Subcutaneous adipose tissue (tissue), 4 donors: ENCODE results near the gene AIRE. TPM values are rescaled to one million over a fixed set of nuclear protein-coding genes. Genes with fewer than 3 reads are reported as not detected.

ENCODE experiments used
- total RNA-seq, 4 donors: library from RNA; depleted of rRNA; stranded (reverse); fragments of >200 nt; gene quantifications; one replicate each; pipeline ENCODE4 v1.1.0, GENCODE V29; 2016
- TF ChIP-seq, protein P1 (sequence below): fragments of 450-650 bp; IDR thresholded peaks from one replicate; pipeline ENCODE4 v1.5.1; 2016; ENCODE audit warnings: low read depth, mild to moderate bottlenecking, control low read depth, antibody characterized with exemption, moderate library complexity

The AIRE gene
- total RNA-seq, 4 donors from 2014 or later: not detected

GRCh38 chr21:44318489-44319285 lies 33.0 kb downstream of the AIRE start:
- TF ChIP-seq, protein P1, sequence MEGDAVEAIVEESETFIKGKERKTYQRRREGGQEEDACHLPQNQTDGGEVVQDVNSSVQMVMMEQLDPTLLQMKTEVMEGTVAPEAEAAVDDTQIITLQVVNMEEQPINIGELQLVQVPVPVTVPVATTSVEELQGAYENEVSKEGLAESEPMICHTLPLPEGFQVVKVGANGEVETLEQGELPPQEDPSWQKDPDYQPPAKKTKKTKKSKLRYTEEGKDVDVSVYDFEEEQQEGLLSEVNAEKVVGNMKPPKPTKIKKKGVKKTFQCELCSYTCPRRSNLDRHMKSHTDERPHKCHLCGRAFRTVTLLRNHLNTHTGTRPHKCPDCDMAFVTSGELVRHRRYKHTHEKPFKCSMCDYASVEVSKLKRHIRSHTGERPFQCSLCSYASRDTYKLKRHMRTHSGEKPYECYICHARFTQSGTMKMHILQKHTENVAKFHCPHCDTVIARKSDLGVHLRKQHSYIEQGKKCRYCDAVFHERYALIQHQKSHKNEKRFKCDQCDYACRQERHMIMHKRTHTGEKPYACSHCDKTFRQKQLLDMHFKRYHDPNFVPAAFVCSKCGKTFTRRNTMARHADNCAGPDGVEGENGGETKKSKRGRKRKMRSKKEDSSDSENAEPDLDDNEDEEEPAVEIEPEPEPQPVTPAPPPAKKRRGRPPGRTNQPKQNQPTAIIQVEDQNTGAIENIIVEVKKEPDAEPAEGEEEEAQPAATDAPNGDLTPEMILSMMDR: no peak

DNA sequence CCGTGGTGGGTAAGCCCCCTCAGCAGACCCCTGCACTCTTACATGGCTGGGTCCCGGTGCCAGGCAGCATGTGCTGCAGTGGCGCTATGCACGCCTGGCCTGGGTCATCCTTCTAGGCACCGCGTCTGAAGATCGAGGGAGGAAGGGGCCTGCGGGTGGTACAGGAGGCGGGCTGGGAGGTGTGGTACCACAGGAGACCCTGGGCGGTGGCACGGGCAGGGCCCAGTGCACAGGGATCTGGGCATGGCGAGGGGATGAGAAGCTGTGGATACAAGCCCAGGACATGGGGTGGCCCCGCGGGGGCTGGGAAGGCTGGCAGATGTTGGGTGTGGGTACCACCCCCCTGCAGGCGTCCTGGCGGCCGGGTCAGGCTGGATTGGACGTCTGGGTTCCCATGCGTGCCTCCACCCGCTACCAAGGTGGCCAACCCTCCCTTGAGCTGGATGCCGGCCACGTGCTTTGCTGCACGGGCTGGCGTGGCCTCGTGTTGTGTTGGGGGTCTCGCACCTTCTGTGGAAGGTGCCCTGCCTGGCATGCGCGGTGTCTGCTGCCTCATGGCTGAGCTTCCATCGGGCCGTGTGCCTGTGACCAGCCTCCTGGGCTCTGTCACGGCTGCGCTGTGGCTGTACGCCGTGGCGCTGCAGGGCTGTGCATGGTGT lies 33.9 kb downstream of the AIRE start:
- TF ChIP-seq, protein P1: no peak

- TF ChIP-seq, protein P1: no peak
These were observed 35.2 kb downstream of the AIRE start for GRCh38 chr21:44320847-44321246.

DNA sequence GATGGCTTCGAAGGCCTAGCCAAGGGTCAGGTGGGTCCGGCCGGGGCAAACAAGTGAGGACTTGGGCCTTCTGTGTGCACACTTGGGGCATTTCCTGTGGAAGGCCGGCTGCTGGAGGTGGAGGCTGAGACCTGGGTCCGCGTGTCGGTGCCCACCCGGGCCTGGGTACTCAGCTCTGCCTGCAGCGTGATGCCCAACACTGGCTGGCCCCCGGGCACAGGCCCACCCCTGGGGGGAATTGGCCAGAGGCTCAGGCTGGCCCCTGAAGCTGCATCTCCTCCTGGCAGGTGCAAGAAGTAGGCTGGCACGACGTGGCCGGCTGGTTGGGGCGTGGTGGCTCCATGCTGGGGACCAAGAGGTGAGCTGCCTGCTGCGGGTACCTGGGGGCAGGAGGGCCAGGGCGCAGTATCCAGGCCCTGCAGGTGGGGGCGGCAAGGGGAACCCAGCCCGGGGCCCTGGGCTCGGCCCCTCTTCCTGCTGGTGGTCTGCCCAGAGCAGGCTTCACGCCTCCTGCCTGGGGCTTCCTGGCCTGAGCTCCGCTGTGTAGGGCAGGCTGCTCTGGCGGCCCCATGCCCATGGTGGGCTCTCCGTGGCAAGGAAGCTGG lies 36.3 kb downstream of the AIRE start:
- TF ChIP-seq, protein P1: no peak

GRCh38 chr21:44322621-44323325 lies 37.1 kb downstream of the AIRE start:
- TF ChIP-seq, protein P1: no peak

GRCh38 chr21:44323591-44323990 lies 37.9 kb downstream of the AIRE start:
- TF ChIP-seq, protein P1: no peak
